DMS153 treated with DMSO at 0.1 percent for 48 hours (cell line): Measurements from ENCODE around the gene RAB13.
"Not testable (repeated sequence)": the region's sequence is repeated elsewhere in the genome, so short reads cannot be mapped to it uniquely, and the experiment has no call there.

ENCODE experiments used
- DNase-seq: peaks from one replicate; lab custom pipeline; 2025; ENCODE audit not compliant: unreplicated experiment; lab: John Stamatoyannopoulos, UW

RAB13 gene

GRCh38 chr1:153985941-153986761, at the start of gene RAB13:
Gene RAB13, minus strand, starts transcription at chr1:153986339. Its CDS starts 103 bp downstream, at chr1:153986236.
- peak; percentile 87 for DNase-seq

- DNase-seq: not testable (repeated sequence)
Measured at GRCh38 chr1:154033697-154034096, 47.6 kb upstream of the RAB13 start.

GRCh38 chr1:154019940-154020339, 33.8 kb upstream of the RAB13 start:
- DNase-seq: no peak

- no peak for DNase-seq
Measured at GRCh38 chr1:154019269-154019668, 33.1 kb upstream of the RAB13 start.

GRCh38 chr1:154014154-154014907, 28.2 kb upstream of the RAB13 start:
- DNase-seq: no peak

- DNase-seq: not testable (repeated sequence)
Measured at GRCh38 chr1:154012543-154012942, 26.4 kb upstream of the RAB13 start.

GRCh38 chr1:154012129-154012528, 26.0 kb upstream of the RAB13 start:
- DNase-seq: no peak

- DNase-seq: no peak
Measured at GRCh38 chr1:154006136-154006535, 20.0 kb upstream of the RAB13 start.

- DNase-seq: no peak
Measured at GRCh38 chr1:154000420-154000819, 14.3 kb upstream of the RAB13 start.

GRCh38 chr1:153996882-153997281, 10.7 kb upstream of the RAB13 start:
- not testable (repeated sequence) for DNase-seq

GRCh38 chr1:153995640-153996039, 9.5 kb upstream of the RAB13 start:
- DNase-seq: no peak

- no peak for DNase-seq
Measured at GRCh38 chr1:153995202-153995601, 9.1 kb upstream of the RAB13 start.

GRCh38 chr1:153991806-153992205, 5.7 kb upstream of the RAB13 start:
- no peak for DNase-seq

GRCh38 chr1:153991151-153991630, 5.1 kb upstream of the RAB13 start:
- no peak for DNase-seq

- DNase-seq: peak; percentile 100
Measured at GRCh38 chr1:153990468-153991150, 4.5 kb upstream of the RAB13 start, which contains the start of gene RPS27. Gene RPS27, plus strand, starts transcription at chr1:153990762. Its CDS starts 35 bp downstream, at chr1:153990797.

- DNase-seq: no peak
Measured at GRCh38 chr1:153987621-153988020, 1.5 kb upstream of the RAB13 start.

GRCh38 chr1:153985341-153985912, 712 bp downstream of the RAB13 start:
- no peak for DNase-seq

- DNase-seq: no peak
Measured at GRCh38 chr1:153984123-153984894, 1.8 kb downstream of the RAB13 start.

- DNase-seq: not testable (repeated sequence)
Measured at GRCh38 chr1:153981735-153982134, 4.4 kb downstream of the RAB13 start.

GRCh38 chr1:153979091-153979490, 7.0 kb downstream of the RAB13 start:
- not testable (repeated sequence) for DNase-seq
